NCI-H2171 (cell line): ENCODE measurements around the gene ERGIC1.
"Not testable (repeated sequence)": the region's sequence is repeated elsewhere in the genome, so short reads cannot be mapped to it uniquely, and the experiment has no call there.

ENCODE experiments used
- DNase-seq: peaks from one replicate; lab custom pipeline; 2025; lab: John Stamatoyannopoulos, UW

ERGIC1 gene

GRCh38 chr5:172847584-172847983 is 13.5 kb downstream of the ERGIC1 start:
- not testable (repeated sequence) for DNase-seq

DNA sequence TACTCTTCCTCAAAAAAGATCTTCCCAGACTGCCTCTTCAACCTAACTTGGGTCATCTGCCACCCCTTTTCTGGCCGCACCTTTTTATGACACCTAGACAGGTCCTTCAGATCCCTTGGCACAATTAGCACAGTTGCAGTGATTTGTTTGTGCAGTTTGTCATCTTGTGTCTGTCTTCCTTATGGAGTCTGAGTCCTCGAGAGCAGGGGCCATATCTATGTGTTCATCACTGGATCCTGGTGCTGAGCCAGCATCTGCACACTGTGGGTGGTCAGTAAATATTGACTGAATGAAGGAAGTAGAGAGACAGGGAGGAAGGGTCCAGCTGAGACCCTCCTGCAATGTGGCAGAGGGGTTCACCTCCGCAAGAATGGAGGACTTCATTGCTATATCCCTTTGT is 14.4 kb downstream of the ERGIC1 start:
- no peak for DNase-seq

- no peak for DNase-seq
Measured at GRCh38 chr5:172849606-172850453, 15.8 kb downstream of the ERGIC1 start.

DNA sequence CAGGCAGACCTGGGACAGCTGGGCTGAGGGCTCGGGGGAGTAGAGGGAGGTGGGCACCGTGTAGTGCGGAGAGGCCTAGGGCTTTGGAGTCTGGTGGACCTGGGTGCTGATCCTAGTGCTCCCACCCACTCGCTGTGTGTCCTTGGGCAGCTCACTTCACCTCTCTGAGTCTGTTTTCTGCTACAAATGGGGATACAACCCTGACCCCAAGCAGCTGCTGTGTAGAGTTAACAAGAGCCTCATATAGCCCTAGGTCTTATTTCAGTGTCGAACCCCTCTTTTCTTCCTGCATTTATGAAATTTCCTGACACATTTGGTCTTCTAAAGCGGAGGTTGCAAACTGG is 16.4 kb downstream of the ERGIC1 start:
- no peak for DNase-seq

- not testable (repeated sequence) for DNase-seq
Measured at GRCh38 chr5:172851254-172851653, 17.2 kb downstream of the ERGIC1 start.

DNA sequence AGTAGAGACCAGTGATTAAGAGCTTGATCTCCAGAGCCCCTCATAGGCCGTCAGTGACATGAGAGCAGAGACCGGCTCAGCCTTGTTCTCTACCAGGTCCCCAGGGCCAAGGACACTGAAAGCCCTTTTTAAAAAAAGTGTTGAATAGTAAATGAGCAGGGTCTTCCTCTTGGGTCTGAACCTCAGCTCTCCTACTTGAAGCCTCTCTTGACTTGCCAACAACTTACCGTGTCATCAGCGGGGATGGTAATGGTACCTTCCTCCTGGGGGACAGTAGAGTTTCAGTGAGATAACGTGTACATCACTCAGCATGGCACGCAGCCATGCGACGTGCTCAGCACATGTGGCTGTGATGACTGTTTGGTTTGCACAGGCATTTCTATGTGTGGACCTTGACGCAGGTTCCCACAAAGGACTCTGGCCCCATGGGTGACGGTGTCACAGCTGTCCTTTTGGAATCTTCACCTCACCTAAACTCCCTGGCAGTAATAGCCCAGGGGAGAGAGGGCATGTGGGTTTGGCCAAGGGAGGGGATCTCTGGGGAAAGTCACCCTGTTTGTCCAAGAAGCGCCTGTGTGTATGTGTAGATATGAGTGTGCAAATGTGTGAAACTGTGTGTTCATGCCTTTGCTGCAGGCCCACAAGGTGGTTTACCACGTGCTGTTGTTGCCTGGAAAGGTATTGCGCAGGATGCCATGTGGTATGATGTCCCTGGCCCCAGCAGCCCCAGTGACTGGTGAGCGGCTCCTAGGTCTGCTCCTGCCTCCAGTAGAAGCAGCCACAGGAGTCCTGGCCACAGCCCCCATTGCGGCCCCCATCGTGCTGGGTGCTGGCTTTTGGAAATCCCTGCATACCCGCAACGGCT is 18.7 kb downstream of the ERGIC1 start:
- DNase-seq = no peak

DNA sequence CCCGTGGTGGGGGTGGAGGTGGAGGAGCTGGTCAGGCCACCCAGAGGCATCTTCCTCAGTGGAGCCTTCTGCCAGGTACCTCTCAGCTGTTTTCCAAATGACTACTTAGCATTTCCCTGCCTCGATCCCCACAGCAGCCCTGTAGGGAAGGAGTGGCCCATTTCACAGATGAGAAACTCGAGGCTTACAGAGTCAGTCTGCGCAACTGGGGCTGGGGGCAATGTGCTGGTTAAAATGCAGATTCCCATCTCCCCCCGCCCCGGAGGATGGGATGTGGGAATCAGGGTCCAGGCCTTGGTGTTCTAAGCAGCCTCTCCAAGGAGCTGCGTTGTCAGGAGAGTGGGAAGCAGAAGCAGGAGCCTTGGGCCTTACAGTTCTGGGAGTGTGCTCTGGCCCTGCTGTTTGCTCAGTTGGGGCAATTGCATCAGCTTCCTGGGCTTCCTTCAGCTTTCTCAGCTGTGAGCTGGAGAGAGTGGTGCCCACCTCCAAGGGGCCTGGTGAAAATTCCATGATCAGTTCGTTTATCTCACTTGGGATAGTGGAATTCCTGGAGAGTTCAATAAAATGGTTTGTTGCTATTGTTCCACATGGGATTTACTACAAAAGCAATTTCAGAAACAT is 19.4 kb downstream of the ERGIC1 start:
- no peak for DNase-seq

GRCh38 chr5:172854451-172854871 is 20.4 kb downstream of the ERGIC1 start:
- DNase-seq = no peak

GRCh38 chr5:172854971-172855370 is 20.9 kb downstream of the ERGIC1 start:
- DNase-seq = no peak

DNA sequence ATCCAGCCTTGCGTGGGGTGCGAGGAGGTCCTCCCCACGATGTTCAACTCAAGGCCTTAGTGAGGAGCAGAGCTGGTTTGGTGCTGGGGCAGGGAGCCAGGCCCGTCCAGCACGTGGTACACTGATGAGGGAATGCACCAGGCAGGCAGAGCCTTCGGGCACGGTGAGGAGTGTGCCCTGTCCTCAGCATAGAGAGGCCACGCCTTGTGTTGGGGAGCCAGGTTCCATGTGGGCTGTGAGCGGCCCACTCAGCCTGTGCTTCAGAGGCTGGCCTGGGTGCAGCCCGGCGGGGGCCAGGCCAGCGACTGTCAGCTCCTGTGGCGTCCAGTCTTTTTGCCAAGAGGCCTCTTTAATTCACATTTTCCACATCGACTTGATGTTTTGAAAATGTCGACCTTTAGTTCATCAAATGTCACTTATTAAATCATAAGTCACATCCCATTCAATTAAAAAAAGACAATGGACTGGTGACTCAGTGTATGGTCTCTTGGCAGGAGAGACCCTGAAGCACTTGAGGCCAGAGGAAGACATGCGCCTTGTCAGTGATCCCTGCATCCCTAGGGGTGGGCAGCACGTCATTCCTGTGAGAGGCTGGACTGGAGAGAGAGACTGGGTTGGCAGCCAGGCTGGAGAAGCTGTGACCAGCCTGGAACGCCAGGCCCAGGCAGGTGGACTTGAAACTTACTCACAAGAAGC is 21.7 kb downstream of the ERGIC1 start:
- no peak for DNase-seq

- DNase-seq = no peak
Measured at GRCh38 chr5:172856336-172856735, 22.3 kb downstream of the ERGIC1 start.

DNA sequence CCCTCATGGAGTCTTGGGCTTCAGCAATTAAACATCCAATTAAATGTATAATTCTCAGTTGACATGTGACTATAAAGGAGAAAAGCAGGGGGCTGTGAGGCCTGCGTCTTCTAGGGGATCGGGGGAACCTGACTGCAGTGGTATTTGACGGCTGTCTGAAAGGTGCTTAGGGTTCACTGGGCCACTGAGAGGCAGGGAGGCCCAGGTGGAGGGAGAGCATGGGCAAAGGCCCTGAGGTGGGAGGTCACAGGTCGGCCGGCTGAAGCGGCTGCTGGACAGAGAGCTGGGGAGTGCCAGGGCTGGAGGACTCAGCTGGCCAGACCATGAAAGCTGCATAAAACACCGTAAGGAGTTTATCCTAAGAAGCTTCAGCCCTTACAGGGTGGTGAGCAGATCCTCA is 23.9 kb downstream of the ERGIC1 start:
- no peak for DNase-seq

GRCh38 chr5:172858511-172858989 is 24.5 kb downstream of the ERGIC1 start:
- DNase-seq = no peak

GRCh38 chr5:172858990-172859811 is 25.1 kb downstream of the ERGIC1 start:
- no peak for DNase-seq

GRCh38 chr5:172859966-172860365 is 25.9 kb downstream of the ERGIC1 start:
- DNase-seq = no peak

- DNase-seq = no peak
Measured at GRCh38 chr5:172860520-172861443, 26.7 kb downstream of the ERGIC1 start.

DNA sequence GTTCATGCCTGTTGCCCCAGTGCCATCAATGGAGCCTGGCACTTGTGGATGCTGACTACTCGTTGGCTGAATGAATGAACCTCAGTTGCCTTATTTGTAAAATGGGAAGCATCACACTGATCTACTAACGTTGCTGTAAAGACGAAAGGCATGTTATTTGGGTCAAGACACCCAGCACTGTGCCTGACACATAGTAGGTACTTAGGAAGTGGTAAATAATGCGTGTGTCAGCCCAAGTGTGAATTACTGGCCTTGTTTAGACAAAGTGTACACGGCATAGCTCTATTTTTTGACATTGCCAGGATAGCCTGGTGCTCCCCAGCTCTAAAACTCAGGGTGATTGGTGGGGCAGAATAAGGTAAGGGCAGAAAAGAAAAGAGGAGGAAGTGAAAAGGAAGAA is 27.4 kb downstream of the ERGIC1 start:
- DNase-seq = no peak

DNA sequence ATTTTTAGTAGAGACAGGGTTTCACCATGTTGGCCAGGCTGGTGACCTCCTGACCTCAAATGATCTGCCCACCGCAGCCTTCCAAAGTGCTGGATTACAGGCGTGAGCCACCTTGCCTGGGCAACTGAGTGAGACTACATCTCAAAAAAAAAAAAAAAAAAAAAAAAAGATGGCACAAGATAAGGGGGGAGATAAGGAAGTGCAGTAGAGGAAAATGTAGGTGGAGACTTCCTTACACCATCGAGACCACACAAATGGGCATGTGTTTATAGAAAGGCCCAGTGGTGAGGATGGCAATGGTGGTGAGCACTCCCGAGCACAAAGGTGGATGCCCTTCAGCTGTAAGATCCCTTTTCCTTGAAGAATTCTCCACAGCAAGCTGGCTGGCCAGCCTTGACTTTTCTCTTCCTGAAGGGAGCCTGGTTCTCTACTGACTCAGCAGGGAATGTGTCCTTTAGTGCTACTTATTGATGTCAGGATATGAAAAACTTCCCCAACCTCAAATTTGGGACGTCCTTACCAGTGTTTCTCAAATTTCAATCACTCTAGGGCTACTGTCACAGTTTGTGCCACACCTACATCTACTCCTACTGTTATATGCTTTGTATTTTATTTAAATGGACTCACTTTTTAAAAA is 28.2 kb downstream of the ERGIC1 start:
- DNase-seq = no peak

DNA sequence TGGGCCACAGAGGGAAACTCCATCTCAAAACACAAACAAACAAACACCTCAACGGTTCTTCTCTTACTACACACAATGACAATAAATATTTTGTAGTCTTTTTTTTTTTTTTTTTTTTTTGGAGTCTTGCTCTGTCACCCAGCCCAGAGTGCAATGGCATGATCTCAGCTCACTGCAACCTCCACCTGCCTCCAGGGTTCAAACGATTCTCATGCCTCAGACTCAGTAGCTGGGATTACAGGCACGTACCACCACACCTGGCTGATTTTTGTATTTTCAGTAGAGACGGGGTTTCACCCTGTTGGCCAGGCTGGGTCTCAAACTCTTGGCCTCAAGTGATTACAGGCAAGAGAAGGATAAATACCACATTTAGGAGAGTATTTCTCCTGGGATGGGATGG is 30.1 kb downstream of the ERGIC1 start:
- not testable (repeated sequence) for DNase-seq
